OCI-LY3 (cell line): Measurements from ENCODE around the gene ZNF530.

ENCODE experiments used
- H2AFZ ChIP-seq: fragments of 200-600, 300-600 bp; shearing (Covaris generic); 2 replicates; pipeline ENCODE4 v1.6.0; 2014; ENCODE audit warnings: antibody characterized with exemption, low read depth, low read length
- H3K27ac ChIP-seq: fragments of 200-600, 300-600 bp; sonication (generic); 2 replicates; pipeline ENCODE4 v1.5.1; 2014; ENCODE audit warnings: mild to moderate bottlenecking, low read length, moderate library complexity, mixed read lengths
- H3K27me3 ChIP-seq: fragments of 200-600, 300-600 bp; sonication (generic); 2 replicates; pipeline ENCODE4 v1.6.1; 2014; ENCODE audit warnings: low read depth, low read length, mixed read lengths
- H3K36me3 ChIP-seq: fragments of 200-600, 300-600 bp; sonication (generic); replicated peaks from 2 replicates; pipeline ENCODE3; 2014; ENCODE audit warnings: low read depth, low read length, mixed read lengths
- H3K4me1 ChIP-seq: fragments of 300-600, 200-600 bp; sonication (generic); 2 replicates; pipeline ENCODE4 v1.6.1; 2014; ENCODE audit warnings: low read length, mixed read lengths
- H3K4me2 ChIP-seq: fragments of 200-600, 300-600 bp; sonication (generic); 2 replicates; pipeline ENCODE4 v1.6.1; 2014; ENCODE audit warnings: low read length, mixed read lengths
- H3K4me3 ChIP-seq: fragments of 300-600, 200-600 bp; sonication (generic); 2 replicates; pipeline ENCODE4 v1.5.1; 2014; ENCODE audit warnings: antibody characterized with exemption, mild to moderate bottlenecking, low read length, moderate library complexity
- H3K79me2 ChIP-seq: fragments of 300-600, 200-600 bp; shearing (Covaris generic); 2 replicates; pipeline ENCODE4 v1.6.1; 2014; ENCODE audit warnings: mild to moderate bottlenecking, low read length, mixed read lengths
- H3K9ac ChIP-seq: fragments of 300-600, 200-600 bp; shearing (Covaris generic); 2 replicates; pipeline ENCODE4 v1.6.0; 2014; ENCODE audit warnings: mild to moderate bottlenecking, low read length, moderate library complexity
- H3K9me3 ChIP-seq: fragments of 200-600, 300-600 bp; shearing (Covaris generic); 2 replicates; pipeline ENCODE4 v1.6.1; 2014; ENCODE audit warnings: low read length, mixed read lengths; ENCODE audit not compliant: insufficient read depth
- H4K20me1 ChIP-seq: fragments of 200-600, 300-600 bp; sonication (generic); 2 replicates; pipeline ENCODE4 v1.6.1; 2016; ENCODE audit warnings: low read length, mixed read lengths; ENCODE audit not compliant: insufficient read depth
- EZH2phosphoT487 ChIP-seq: fragments of 200-600 bp; shearing (Covaris generic); IDR thresholded peaks from 2 replicates; pipeline ENCODE4 v1.6.1; 2018; ENCODE audit warnings: antibody characterized with exemption, mixed run types, low read depth
- TF ChIP-seq, protein P1 (sequence below): fragments of 200-600, 300-600 bp; sonication (generic); IDR thresholded peaks from 2 replicates; pipeline ENCODE4 v1.5.1; 2014; ENCODE audit warnings: antibody characterized with exemption, low read length, low read depth

Gene ZNF530

DNA sequence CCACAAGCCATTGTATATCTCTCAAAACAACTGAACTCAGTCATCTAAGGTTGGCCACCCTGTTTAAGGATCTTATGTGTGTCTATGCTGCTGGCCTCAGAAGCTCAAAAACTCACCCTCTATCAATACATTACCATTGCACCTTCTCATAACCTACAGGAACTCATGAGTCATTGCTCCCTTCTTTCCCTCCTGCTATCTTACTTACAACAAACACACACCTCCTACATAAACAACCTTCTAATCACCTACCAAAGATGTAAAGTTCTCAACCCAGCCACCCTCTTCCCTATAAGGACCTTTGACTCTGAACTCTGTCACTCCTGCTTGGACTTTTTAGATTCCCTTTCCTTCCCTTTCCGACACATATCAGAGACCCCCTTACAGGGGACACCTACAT, 55.8 kb downstream of the ZNF530 start:
- no peaks in the 10 kb centered on the region; the same call in 1 of the 2 replicates for H3K9me3 ChIP-seq
- H3K27ac ChIP-seq = no peak overlapping the region
- H3K4me1 ChIP-seq = no peaks in the 10 kb centered on the region
- no peaks in the 10 kb centered on the region for H3K36me3 ChIP-seq
- no peaks in the 10 kb centered on the region for H4K20me1 ChIP-seq
- TF ChIP-seq, protein P1, sequence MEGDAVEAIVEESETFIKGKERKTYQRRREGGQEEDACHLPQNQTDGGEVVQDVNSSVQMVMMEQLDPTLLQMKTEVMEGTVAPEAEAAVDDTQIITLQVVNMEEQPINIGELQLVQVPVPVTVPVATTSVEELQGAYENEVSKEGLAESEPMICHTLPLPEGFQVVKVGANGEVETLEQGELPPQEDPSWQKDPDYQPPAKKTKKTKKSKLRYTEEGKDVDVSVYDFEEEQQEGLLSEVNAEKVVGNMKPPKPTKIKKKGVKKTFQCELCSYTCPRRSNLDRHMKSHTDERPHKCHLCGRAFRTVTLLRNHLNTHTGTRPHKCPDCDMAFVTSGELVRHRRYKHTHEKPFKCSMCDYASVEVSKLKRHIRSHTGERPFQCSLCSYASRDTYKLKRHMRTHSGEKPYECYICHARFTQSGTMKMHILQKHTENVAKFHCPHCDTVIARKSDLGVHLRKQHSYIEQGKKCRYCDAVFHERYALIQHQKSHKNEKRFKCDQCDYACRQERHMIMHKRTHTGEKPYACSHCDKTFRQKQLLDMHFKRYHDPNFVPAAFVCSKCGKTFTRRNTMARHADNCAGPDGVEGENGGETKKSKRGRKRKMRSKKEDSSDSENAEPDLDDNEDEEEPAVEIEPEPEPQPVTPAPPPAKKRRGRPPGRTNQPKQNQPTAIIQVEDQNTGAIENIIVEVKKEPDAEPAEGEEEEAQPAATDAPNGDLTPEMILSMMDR = no peak
- TF ChIP-seq EZH2phosphoT487 = no peak
- H3K27me3 ChIP-seq = peaks cover 16% of the 10 kb centered on the region; the same call in 1 of the 2 replicates
- no peaks in the 10 kb centered on the region for H3K79me2 ChIP-seq
- no peak overlapping the region for H3K4me3 ChIP-seq
- H3K4me2 ChIP-seq = no peak overlapping the region
- H3K9ac ChIP-seq = no peak overlapping the region
- no peak overlapping the region for H2AFZ ChIP-seq

- Histone ChIP-seq H3K79me2 (no peaks in the 10 kb centered on the region), H3K4me1 (no peaks in the 10 kb centered on the region), H3K9me3 (no peaks in the 10 kb centered on the region; the same call in 1 of the 2 replicates), H3K27ac (no peak overlapping the region), H3K4me2 (no peak overlapping the region), H3K4me3 (no peak overlapping the region), H3K9ac (no peak overlapping the region), H4K20me1 (no peaks in the 10 kb centered on the region), H2AFZ (no peak overlapping the region), H3K36me3 (no peaks in the 10 kb centered on the region), H3K27me3 (peaks cover 20% of the 10 kb centered on the region; the same call in 1 of the 2 replicates)
- TF ChIP-seq EZH2phosphoT487 = no peak
- TF ChIP-seq, protein P1 = no peak
Observed at GRCh38 chr19:57656346-57656745, 56.7 kb downstream of the ZNF530 start.
